Measurements from ENCODE around the gene LAMC3.
"Not testable (repeated sequence)": the region's sequence is repeated elsewhere in the genome, so short reads cannot be mapped to it uniquely, and the experiment has no call there.

LAMC3 gene

GRCh38 chr9:131097126-131097947 lies 88.4 kb downstream of the LAMC3 start:
- DNase-seq (ENCODE audit: low spot score), result no peak

GRCh38 chr9:131097948-131098278 lies 88.9 kb downstream of the LAMC3 start:
- no peak for DNase-seq (ENCODE audit: low spot score)

- DNase-seq (ENCODE audit: low spot score), result no peak
These were observed 89.6 kb downstream of the LAMC3 start for GRCh38 chr9:131098391-131099101.

- no peak for DNase-seq (ENCODE audit: low spot score)
These were observed 90.2 kb downstream of the LAMC3 start for GRCh38 chr9:131099102-131099606.

GRCh38 chr9:131099845-131100244 lies 90.9 kb downstream of the LAMC3 start:
- DNase-seq (ENCODE audit: low spot score), result not testable (repeated sequence)

- DNase-seq (ENCODE audit: low spot score), result no peak
These were observed 91.5 kb downstream of the LAMC3 start for GRCh38 chr9:131100445-131100844.

DNA sequence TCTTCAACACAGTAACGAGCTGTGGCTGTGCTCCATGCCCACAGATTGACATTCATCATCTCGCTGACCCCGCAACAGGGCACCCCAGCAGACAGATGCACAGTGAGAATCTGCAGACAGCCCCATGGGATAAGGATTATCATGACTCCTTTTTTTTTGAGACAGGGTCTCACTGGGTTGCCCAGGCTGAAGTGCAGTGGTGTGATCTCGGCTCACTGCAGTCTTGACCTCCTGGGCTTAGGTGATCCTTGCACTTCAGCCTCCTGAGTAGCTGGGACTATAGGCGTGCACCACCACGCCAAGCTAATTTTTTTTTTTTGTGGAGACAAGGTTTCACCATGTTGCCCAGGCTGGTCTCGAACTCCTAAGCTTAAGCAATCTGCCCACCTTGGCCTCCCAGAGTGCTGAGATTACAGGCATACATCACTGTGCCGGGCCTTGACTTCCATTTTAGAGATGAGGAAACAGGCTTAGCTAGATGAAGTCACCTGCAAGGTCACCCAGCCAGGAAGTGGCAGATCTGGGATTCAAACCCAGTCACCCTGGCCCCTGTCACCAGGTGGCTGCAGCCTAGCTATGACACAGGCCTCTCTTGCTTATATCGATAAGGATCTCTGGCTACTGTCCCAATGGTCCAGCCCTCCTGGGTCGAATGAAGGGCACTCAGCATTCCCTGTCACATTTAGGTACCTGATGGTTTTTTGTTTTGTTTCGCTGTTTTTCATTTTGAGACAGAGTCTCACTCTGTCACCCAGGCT lies 92.4 kb downstream of the LAMC3 start:
- no peak for DNase-seq (ENCODE audit: low spot score)

DNA sequence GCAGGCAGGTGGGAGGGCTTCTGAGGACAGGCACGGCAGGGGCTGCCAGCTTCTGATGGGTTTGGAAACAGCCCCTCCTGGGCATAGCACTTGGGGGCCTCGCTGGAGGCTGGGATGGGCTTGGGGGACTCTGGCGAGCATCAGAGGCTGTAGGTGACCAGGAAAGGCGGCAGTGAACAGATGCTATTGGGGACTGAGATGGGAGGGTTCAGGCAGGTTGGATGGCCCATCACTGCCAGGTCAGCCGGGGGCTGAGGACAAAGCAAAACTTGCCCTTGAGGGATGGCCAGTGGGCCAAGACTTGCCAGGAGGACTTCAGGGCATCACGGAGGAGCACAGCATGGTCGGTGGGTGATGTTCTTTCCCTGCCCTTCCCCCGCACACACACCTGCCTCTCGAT lies 94.0 kb downstream of the LAMC3 start:
- no peak for DNase-seq (ENCODE audit: low spot score)

GRCh38 chr9:131103535-131103934 lies 94.6 kb downstream of the LAMC3 start:
- no peak for DNase-seq (ENCODE audit: low spot score)

- DNase-seq (ENCODE audit: low spot score), result no peak
These were observed 95.2 kb downstream of the LAMC3 start for GRCh38 chr9:131104016-131104740.

GRCh38 chr9:131105952-131106351 lies 97.0 kb downstream of the LAMC3 start:
- no peak for DNase-seq (ENCODE audit: low spot score)

DNA sequence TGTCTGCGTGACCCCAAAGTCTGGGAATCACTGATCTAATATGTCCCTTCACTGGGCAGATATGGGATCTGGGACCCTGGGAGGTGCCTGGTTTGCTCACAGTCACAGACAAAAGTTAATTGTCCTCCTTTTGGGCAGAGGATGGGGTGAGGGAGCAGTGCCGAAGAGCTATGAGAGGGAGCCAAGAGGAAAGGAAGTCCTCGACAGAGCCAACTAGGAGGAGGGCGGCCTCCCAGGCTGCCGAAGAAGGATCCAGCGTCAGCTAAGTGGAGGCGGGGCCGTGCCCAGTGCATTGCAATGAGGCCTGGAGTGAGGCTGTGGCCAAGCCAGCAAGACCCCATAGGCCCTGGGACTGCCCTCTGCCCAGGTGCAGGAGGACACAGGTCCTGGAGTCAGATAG lies 98.8 kb downstream of the LAMC3 start:
- DNase-seq (ENCODE audit: low spot score), result no peak

DNA sequence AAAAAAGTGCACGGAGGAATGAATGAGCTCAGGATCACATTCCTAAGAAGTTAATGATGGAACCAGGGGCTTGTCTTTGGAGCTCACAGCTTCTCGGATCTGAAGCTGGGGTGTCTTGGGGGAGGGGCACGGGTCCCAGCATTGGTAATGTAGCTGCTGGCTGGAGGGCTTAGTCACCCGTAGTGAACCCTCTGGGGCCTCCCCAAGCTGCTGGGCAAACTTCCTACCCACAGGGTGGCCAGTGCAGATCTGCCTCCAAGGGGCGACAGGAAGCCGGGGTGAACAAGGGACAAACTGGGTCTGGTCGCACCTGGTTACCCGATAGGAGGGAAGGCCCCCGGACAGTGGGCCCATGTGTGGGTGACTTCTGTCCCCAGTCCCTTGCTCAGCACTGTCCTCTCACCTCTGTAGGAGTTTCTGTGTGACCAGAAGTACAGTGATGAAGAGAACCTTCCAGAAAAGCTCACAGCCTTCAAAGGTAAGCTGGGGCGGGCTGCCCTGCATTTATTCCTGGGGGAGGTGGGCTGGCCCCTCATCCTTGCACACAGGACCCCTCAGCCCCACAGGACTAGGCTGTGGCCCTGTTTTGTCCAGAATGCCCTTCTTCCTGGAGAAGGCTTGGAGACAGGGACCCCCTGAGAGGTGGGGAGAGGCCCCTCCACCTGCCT lies 102.3 kb downstream of the LAMC3 start:
- no peak for DNase-seq (ENCODE audit: low spot score)

DNA sequence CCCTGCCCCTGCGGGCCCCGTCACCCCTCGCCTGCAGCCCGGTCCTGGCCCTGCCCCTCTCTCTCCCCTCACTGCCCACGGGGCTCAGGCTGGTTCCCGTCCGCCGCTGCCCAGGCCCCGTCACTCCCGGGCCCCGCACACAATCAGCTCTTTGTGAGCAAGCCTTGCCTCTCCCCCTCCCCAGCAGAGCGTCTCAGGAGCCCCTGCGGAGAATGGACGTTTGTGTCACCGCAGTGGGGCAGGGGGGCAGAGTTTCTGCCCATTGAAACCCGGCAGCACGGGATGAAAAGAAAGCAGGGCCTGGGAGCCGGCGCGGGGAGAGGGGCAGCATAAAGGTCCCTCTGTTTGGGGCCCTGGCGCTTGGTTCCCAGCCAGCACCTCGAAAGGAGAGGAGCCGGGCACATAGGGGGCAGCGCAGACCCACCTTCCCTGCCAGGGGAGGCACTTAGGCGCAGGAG lies 102.9 kb downstream of the LAMC3 start:
- DNase-seq (ENCODE audit: low spot score), result no peak

DNA sequence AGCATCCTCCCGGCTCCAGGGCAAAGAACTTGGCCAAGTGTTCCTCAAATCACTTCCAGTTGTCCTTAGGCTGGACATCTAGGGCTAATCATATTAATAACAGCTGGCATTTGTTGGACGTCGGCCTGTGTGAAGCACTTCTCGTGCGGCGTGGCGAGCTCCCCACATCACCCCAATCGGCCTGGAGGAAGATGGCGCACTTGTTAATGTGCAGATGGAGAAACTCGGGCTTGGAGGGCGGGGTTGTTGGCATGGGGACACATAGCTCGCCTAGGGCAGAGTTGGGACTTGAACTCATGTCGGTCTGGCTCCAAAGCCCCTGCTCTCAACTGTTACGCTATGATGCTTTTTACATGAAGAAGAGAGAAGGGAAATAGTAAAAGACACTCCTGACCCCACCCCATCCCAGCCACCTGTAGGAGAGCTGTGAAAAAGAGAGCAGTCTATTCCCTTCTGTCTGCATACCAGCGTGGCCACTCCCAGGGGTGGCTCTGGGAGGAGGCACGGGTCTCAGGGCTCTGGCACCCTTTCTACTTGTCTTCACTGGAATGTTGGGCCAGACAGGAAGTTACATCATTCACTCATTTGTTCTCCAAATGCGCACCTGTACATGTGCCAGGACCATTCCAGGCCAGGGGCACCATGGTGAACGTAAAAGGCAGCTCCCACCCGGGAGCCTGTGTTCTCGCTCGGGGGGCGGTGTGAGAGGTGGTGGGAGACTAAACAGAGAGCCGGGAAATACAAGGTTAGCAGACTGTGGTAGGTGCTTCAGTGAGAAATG lies 103.6 kb downstream of the LAMC3 start:
- DNase-seq (ENCODE audit: low spot score), result no peak

DNA sequence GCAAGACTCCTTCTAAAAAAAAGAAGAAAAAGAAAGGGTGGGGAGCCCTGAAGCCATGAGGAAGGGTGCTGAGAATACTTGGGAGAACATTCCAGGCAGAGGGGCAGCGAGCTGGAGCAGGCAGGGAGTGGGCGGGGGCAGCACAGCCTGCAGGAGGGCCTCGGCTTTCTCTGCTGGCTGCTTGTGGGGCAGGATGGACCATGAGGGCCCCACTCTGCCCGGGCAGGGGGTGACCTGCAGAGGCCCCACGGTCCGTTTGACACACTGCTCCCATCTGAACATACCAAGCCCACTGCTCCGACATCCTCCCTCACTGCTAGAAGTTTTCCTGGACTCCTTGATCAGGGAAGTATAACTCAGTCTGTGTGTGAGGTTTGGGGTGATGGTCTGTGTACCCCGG lies 104.7 kb downstream of the LAMC3 start:
- no peak for DNase-seq (ENCODE audit: low spot score)

DNA sequence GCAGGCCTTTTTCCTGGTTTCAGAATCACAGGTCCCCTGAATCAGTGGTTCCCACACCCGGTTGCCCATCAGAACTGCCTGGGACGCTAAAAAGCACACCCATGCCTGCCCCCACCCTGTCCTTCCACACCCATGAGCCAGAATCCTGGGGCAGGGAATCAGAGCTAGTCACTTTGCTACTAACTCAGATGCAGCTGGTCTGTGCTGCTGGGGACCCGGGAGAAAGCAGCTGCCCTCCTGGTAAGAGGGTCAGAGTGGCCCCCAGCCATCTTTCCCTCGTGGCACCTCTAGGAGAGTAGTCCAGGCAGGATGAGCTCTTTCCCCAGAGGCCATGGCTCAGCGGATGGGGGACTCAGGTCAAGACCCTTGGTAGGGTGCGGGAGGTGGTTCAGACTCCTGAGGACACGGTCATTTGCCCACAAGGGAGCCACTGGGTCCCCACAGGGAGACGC lies 105.1 kb downstream of the LAMC3 start:
- DNase-seq (ENCODE audit: low spot score), result no peak

GRCh38 chr9:131115360-131115742 lies 106.4 kb downstream of the LAMC3 start:
- DNase-seq (ENCODE audit: low spot score), result not testable (repeated sequence)

- DNase-seq (ENCODE audit: low spot score), result no peak
These were observed 107.5 kb downstream of the LAMC3 start for GRCh38 chr9:131116281-131117120.
